ENCODE results near the gene TRIM52. TPM values are rescaled to one million over a fixed set of nuclear protein-coding genes. Genes with fewer than 3 reads are reported as not detected.

TRIM52 gene
- 46.6 and 48.5 TPM in 2 replicates for total RNA-seq (2013; cell fraction: nucleolus; rRNA removed)
- total RNA-seq (2014; rRNA removed): 6.5 and 7.1 TPM in 2 replicates
- 10.1 and 11.5 TPM in 2 replicates for total RNA-seq (2014; rRNA removed; fragmentation: Illumina TruSeq; extraction: Trizol)
- 8.4 and 8.6 TPM in 2 replicates for total RNA-seq (2021)
- polyA plus RNA-seq (2011; ENCODE audit: low read depth): 5.9 TPM
- polyA plus RNA-seq (2011; rRNA removed): 24.3 and 34.0 TPM in 2 replicates
- 12.3 and 13.7 TPM in 2 replicates for polyA plus RNA-seq (2011; cell fraction: cytosol; rRNA removed)
- polyA plus RNA-seq (2011; cell fraction: nucleus; rRNA removed): 31.5 and 38.7 TPM in 2 replicates
- 10.7 and 12.3 TPM in 2 replicates for polyA plus RNA-seq (2012)
- polyA plus RNA-seq (2014; fragmentation: Illumina TruSeq; extraction: Trizol): 12.4 and 14.7 TPM in 2 replicates
- 1 to 10 TPM; 1.4 to 3.4 TPM for polyA plus RNA-seq (2014; fragmentation: Nextera tagmentation; extraction: Ambion mirVana)
- polyA plus RNA-seq (2014; rRNA removed): 11.6 and 13.4 TPM in 2 replicates
- polyA plus RNA-seq (2016; fragmentation: Nextera tagmentation; extraction: Ambion mirVana): 1 to 10 TPM; 6.8 to 7.9 TPM
- polyA minus RNA-seq (2011; rRNA and poly(A)+ RNA removed): 19.5 and 28.6 TPM in 2 replicates
- 6.1 and 7.9 TPM in 2 replicates for polyA minus RNA-seq (2011; cell fraction: cytosol; rRNA and poly(A)+ RNA removed)
- 15.4 and 24.9 TPM in 2 replicates for polyA minus RNA-seq (2011; cell fraction: nucleus; rRNA and poly(A)+ RNA removed)
- percentile 89 among the genes with signal in this experiment for Bru-seq, nascent RNA
- percentile 89 among the genes with signal in this experiment for BruChase-seq, experiment 1, labeled RNA remaining after a 6-hour chase
- BruChase-seq, experiment 2, labeled RNA remaining after a 2-hour chase: percentile 93 among the genes with signal in this experiment
- long read RNA-seq, experiment 1, partial matches to known transcripts: 0 of 4 reads
- long read RNA-seq, experiment 1, other reads (novel, unspliced or antisense): 0 of 4 reads
- long read RNA-seq, experiment 2, partial matches to known transcripts: 3 of 9 reads
- long read RNA-seq, experiment 2, other reads (novel, unspliced or antisense): 2 of 9 reads

DNA sequence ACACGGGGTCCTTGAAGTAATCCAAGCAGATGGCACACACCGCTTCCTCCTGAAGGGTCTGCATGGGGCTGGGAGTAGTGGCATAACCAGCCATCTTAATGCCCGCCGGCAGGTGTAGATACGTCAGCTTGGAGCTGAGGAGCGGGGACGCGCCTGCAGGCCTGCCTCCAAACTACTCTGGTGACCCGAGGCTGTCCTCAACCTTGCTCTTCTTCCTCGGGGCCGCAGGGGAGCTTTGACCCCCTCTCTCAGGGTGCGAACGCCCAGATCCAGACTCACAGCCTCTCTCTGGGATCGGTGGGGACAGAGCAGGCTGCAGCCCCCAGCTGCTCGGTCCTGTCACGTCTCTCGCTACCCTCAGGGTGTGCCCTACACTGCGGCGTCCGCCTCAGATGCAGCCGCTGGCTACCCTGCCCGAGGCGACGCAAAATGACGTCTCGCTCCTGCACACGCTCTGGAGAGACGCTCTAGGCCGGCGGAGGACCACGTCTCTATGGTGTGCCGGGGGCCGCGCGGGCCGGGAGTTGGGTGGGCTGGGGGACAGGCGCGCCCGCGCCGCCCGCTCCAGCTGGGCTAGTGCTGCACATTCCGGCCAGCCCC is at the start of gene TRIM52:
TSS of gene TRIM52 (minus strand) at position 424 of the 600 bp plus-strand sequence. CDS start at position 94, 330 bp downstream.
- no TSS peak for BruUV-seq (replicated peaks)
- peaks cover 61% of the 10 kb centered on the region for H3K79me2 ChIP-seq (ENCODE audit: control insufficient read depth, insufficient read depth, low read length)
- H3K4me1 ChIP-seq (ENCODE audit: control insufficient read depth, insufficient read depth, low read length): peaks cover 3% of the 10 kb centered on the region; the same call in 1 of the 2 replicates
- DNase-seq (ENCODE audit: low read depth, low spot score) (peak; percentile 77), FAIRE-seq (peak; percentile 88), ATAC-seq (peak; percentile 92)
- H3K9ac ChIP-seq (ENCODE audit: control insufficient read depth, insufficient read depth, low read length): peak within 1 kb of the TSS; percentile 98
- no peaks in the 10 kb centered on the region for H3K9me3 ChIP-seq (replicated peaks; ENCODE audit: control insufficient read depth, insufficient read depth, low read length)
- intact Hi-C loops (cut with micrococcal nuclease; ENCODE audit: unreplicated experiment) (loop anchor here (2.0 to 5.0 kb wide), 4 partner anchors 16 to 399 kb away; partner anchors contain the start of genes TRIM41 and ZFP62), in situ Hi-C loops (cut with MboI) (no loop called here)
- peaks cover 1 to 5% of the 10 kb centered on the region in 2 experiments; a peak in 3 of 4 replicates for H3K36me3 ChIP-seq (ENCODE audit: control insufficient read depth in 2 of 2, insufficient read depth in 2 of 2, low read length in 1 of 2)
- no peaks in the 10 kb centered on the region for H4K20me1 ChIP-seq (ENCODE audit: control insufficient read depth, insufficient read depth)
- peak within 1 kb of the TSS; percentile 95 for H3K4me3 ChIP-seq
- no peaks in the 10 kb centered on the region for H3K27me3 ChIP-seq (replicated peaks in 1 of 2; ENCODE audit: control insufficient read depth in 2 of 2, insufficient read depth in 2 of 2, low read length in 1 of 2)
- H3K4me2 ChIP-seq (ENCODE audit: control insufficient read depth, insufficient read depth): peak within 1 kb of the TSS; percentile 97
- peak within 1 kb of the TSS; percentile 97 for H3K27ac ChIP-seq (ENCODE audit: control insufficient read depth, insufficient read depth)
- peak within 1 kb of the TSS; percentile 91 for H2AFZ ChIP-seq (ENCODE audit: control insufficient read depth, low read depth, low read length)
- under 1% methylated on average over 37 of the region's 43 CpGs for WGBS (ENCODE audit: insufficient coverage, insufficient replicate concordance, low lambda C conversion rate, missing lambda C conversion rate)
- ChIA-PET RAD21 (ENCODE audit: unreplicated experiment) (interaction anchor here (0.8 to 2.8 kb wide), 9 partner anchors 8 to 76 kb away, joined by 3 to 13 read pairs (median 5); partner anchors contain the start of gene RACK1), CTCF (interaction anchor here (0.7 to 2.4 kb wide), 9 partner anchors 9 to 88 kb away, joined by 3 to 9 read pairs (median 3); partner anchors contain the start of gene TRIM41), POLR2A (interaction anchor here (1.0 to 3.7 kb wide), 9 partner anchors 9 to 69 kb away, joined by 3 to 19 read pairs (median 6); partner anchors contain the start of genes RACK1 and TRIM41), SMC1A (ENCODE audit: uncharacterized antibody, unreplicated experiment) (interaction anchor here (1.2 to 3.7 kb wide), 5 partner anchors 10 to 76 kb away, joined by 3 to 25 read pairs (median 4); partner anchors contain the start of gene RACK1)
- TF ChIP-seq, protein P1, sequence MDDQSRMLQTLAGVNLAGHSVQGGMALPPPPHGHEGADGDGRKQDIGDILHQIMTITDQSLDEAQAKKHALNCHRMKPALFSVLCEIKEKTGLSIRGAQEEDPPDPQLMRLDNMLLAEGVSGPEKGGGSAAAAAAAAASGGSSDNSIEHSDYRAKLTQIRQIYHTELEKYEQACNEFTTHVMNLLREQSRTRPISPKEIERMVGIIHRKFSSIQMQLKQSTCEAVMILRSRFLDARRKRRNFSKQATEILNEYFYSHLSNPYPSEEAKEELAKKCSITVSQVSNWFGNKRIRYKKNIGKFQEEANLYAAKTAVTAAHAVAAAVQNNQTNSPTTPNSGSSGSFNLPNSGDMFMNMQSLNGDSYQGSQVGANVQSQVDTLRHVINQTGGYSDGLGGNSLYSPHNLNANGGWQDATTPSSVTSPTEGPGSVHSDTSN (IDR thresholded peaks at IDR 0.05; ENCODE audit: insufficient replicate concordance, low read depth, low read length): no peak
- TF ChIP-seq CBX3 (IDR thresholded peaks at IDR 0.05; ENCODE audit: borderline replicate concordance, low read depth): no peak
- TF ChIP-seq MTA3 (IDR thresholded peaks at IDR 0.05; ENCODE audit: borderline replicate concordance, low read length): no peak
- peak; percentile 68 for TF ChIP-seq IKZF1 (conservative IDR thresholded peaks at IDR 0.05)
- TF ChIP-seq, protein P2, sequence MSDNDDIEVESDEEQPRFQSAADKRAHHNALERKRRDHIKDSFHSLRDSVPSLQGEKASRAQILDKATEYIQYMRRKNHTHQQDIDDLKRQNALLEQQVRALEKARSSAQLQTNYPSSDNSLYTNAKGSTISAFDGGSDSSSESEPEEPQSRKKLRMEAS (IDR thresholded peaks at IDR 0.05; ENCODE audit: low read depth, low read length): peak; percentile 80
- peak; percentile 77 for TF ChIP-seq SMAD5 (IDR thresholded peaks at IDR 0.05; ENCODE audit: low read depth)
- TF ChIP-seq TCF12 (IDR thresholded peaks at IDR 0.05; ENCODE audit: low read depth, low read length): peak; percentile 65; the same call in 1 of the 2 replicates
- TF ChIP-seq POLR2AphosphoS2 (IDR thresholded peaks at IDR 0.05; ENCODE audit: low read depth, low read length): peak; percentile 87; the same call in 1 of the 2 replicates
- no peak for TF ChIP-seq CEBPB (IDR thresholded peaks at IDR 0.05; ENCODE audit: borderline replicate concordance in 1 of 2, low read depth in 2 of 2, low read length in 2 of 2)
- TF ChIP-seq, protein P3, sequence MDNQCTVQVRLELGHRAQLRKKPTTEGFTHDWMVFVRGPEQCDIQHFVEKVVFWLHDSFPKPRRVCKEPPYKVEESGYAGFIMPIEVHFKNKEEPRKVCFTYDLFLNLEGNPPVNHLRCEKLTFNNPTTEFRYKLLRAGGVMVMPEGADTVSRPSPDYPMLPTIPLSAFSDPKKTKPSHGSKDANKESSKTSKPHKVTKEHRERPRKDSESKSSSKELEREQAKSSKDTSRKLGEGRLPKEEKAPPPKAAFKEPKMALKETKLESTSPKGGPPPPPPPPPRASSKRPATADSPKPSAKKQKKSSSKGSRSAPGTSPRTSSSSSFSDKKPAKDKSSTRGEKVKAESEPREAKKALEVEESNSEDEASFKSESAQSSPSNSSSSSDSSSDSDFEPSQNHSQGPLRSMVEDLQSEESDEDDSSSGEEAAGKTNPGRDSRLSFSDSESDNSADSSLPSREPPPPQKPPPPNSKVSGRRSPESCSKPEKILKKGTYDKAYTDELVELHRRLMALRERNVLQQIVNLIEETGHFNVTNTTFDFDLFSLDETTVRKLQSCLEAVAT (IDR thresholded peaks at IDR 0.05): peak; percentile 66; the same call in 1 of the 2 replicates
- no peak for TF ChIP-seq NR2C2 (IDR thresholded peaks at IDR 0.05; ENCODE audit: borderline replicate concordance, control insufficient read depth, insufficient read length, low read depth)
- TF ChIP-seq CREM (IDR thresholded peaks at IDR 0.05; ENCODE audit: low read depth): peak; percentile 99
- TF ChIP-seq ATF7 (IDR thresholded peaks at IDR 0.05; ENCODE audit: low read depth): peak; percentile 78
- TF ChIP-seq STAT3 (IDR thresholded peaks at IDR 0.05; ENCODE audit: low read depth, low read length): no peak
- no peak for TF ChIP-seq CHD4 (IDR thresholded peaks at IDR 0.05)
- TF ChIP-seq NFYA (IDR thresholded peaks at IDR 0.05; ENCODE audit: borderline replicate concordance, low read depth, low read length): no peak
- 0 out of 2 replicates have a peak, but pooled peaks have one; percentile 42 for TF ChIP-seq CHD1 (IDR thresholded peaks at IDR 0.05; ENCODE audit: low read depth, low read length)

Measured in GM12878 (cell line).